Breast epithelium (tissue), 3 donors: ENCODE data around the gene QSOX1.

Source experiments
- CTCF ChIP-seq, 3 donors: fragments of 450-650 bp; IDR thresholded peaks; one replicate each; pipeline ENCODE4 v1.5.1; 2016 to 2017; ENCODE audit warnings: antibody characterized with exemption in 3 of 3, mild to moderate bottlenecking in 3 of 3, moderate library complexity in 3 of 3
- POLR2A ChIP-seq: fragments of 450-650 bp; IDR thresholded peaks from one replicate; pipeline ENCODE4 v1.6.1; 2016; ENCODE audit warnings: antibody characterized with exemption, mild to moderate bottlenecking, moderate library complexity
- POLR2AphosphoS5 ChIP-seq, 3 donors: sonication (generic); formaldehyde crosslinking; IDR thresholded peaks; one replicate each; pipeline ENCODE4 v1.6.1; 2017; ENCODE audit warnings: antibody characterized with exemption in 3 of 3

GRCh38 chr1:180252638-180253536, 98.2 kb downstream of the QSOX1 start:
- TF ChIP-seq POLR2A = no peak
- peak in 2 of 3 donors; percentile 51 to 59 for TF ChIP-seq CTCF (IDR thresholded peaks at IDR 0.05)
- TF ChIP-seq POLR2AphosphoS5 (IDR thresholded peaks at IDR 0.05) = no peak
